GM12873 (cell line): Measurements from ENCODE around the gene DAGLA.

Source experiments
- CTCF ChIP-seq: IDR thresholded peaks from 2 replicates; pipeline ENCODE4 v1.5.1; 2012; ENCODE audit warnings: low read depth, mild to moderate bottlenecking, moderate library complexity, low read length, control low read depth; ENCODE audit not compliant: insufficient read depth; ENCODE audit errors: missing control alignments

DAGLA gene

GRCh38 chr11:61656347-61657077 is 23.7 kb upstream of the DAGLA start:
- TF ChIP-seq CTCF: no peak

GRCh38 chr11:61657566-61658290 is 22.5 kb upstream of the DAGLA start:
- TF ChIP-seq CTCF: no peak

GRCh38 chr11:61659413-61660196 is 20.6 kb upstream of the DAGLA start:
- TF ChIP-seq CTCF: peak; percentile 11

GRCh38 chr11:61666684-61667297 is 13.4 kb upstream of the DAGLA start:
- no peak for TF ChIP-seq CTCF

DNA sequence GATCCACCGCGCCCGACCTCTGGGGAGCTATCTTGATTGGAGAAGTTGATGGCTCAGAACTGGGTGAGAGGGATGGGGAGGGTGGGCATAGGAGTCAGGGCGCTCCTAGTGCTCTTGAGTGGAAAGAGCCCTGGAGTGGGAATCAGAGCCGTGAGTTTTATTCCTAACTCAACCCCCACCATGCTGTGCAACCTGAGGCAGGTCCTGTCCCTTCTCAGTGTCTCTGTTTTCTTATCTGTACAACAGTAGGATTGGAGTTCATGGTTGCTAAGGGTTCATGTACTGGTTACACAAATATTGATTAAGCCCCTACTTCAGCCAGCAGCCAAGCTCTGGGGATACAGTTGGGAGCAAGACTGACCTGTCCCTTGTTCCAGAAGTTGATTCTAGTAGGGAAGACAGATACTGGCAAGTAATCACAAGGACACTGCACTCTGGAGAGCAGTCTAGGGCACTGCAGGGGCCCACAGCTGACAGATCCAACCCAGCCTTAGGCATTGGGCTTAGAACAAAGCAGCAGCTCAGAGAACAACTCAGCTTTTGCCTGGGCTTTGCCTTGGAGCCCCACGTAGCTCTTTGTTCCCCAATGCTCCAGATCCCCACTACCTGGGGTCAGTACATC is 12.4 kb upstream of the DAGLA start:
- no peak for TF ChIP-seq CTCF

DNA sequence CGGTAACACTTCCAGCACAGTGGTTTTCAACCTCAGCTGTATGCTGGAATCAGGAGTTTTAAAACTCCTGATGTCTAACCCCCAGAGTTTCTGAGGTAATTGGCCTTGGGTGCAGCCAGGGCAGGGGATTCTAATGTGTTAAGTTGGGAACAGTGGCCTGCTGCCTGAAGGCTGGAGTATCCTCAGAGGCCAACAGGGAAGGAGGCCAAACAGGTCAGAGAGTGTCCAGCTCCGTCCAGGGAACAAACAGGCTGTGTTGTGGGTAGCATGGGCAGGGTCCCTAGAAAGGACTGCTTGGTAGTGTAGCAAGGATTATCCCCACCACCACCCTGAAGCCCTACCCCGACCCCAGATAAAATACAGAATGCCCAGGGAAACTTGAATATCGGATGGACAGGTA is 10.8 kb upstream of the DAGLA start:
- no peak for TF ChIP-seq CTCF
